IPS-20b (cell line): ENCODE data around the gene SELENOW.
"Not testable (repeated sequence)": the region's sequence is repeated elsewhere in the genome, so short reads cannot be mapped to it uniquely, and the experiment has no call there.

Experiments used
- H3K27ac ChIP-seq: one replicate; pipeline ENCODE4 v1.5.1; 2013; ENCODE audit warnings: low read length
- H3K27me3 ChIP-seq: 2 replicates; pipeline ENCODE4 v1.6.1; 2013; ENCODE audit warnings: mild to moderate bottlenecking, low read length, inconsistent platforms; ENCODE audit not compliant: insufficient read depth
- H3K36me3 ChIP-seq: 2 replicates; pipeline ENCODE4 v1.6.1; 2013; ENCODE audit warnings: low read depth, mild to moderate bottlenecking, inconsistent platforms, low read length, moderate library complexity; ENCODE audit not compliant: insufficient read depth
- H3K4me1 ChIP-seq: 2 replicates; pipeline ENCODE4 v1.6.1; 2013; ENCODE audit warnings: mild to moderate bottlenecking, control low read depth, inconsistent platforms, low read length, moderate library complexity; ENCODE audit not compliant: insufficient read depth
- H3K4me3 ChIP-seq: 2 replicates; pipeline ENCODE4 v1.5.1; 2013; ENCODE audit warnings: mild to moderate bottlenecking, low read length, inconsistent platforms
- H3K9ac ChIP-seq: 2 replicates; pipeline ENCODE4 v1.6.1; 2013; ENCODE audit warnings: low read depth, mild to moderate bottlenecking, inconsistent platforms, low read length, moderate library complexity
- H3K9me3 ChIP-seq: 2 replicates; pipeline ENCODE4 v1.6.1; 2013; ENCODE audit warnings: mild to moderate bottlenecking, low read depth, low read length, inconsistent platforms; ENCODE audit not compliant: insufficient read depth

The SELENOW gene

GRCh38 chr19:47792616-47793015 is 14.1 kb downstream of the SELENOW start:
- Histone ChIP-seq H3K27me3 (no peaks in the 10 kb centered on the region), H3K4me1 (0 out of 2 replicates have a peak, but pooled peaks cover 4% of the 10 kb centered on the region), H3K4me3 (no peak overlapping the region), H3K9ac (no peak overlapping the region), H3K36me3 (no peaks in the 10 kb centered on the region), H3K27ac (no peak overlapping the region), H3K9me3 (0 out of 2 replicates have a peak, but pooled peaks cover 5% of the 10 kb centered on the region)

GRCh38 chr19:47794526-47794925 is 16.0 kb downstream of the SELENOW start:
- no peak overlapping the region for H3K27ac ChIP-seq
- H3K36me3 ChIP-seq, result no peaks in the 10 kb centered on the region
- 0 out of 2 replicates have a peak, but pooled peaks cover 5% of the 10 kb centered on the region for H3K9me3 ChIP-seq
- H3K27me3 ChIP-seq, result no peaks in the 10 kb centered on the region
- H3K4me3 ChIP-seq, result no peak overlapping the region
- 0 out of 2 replicates have a peak, but pooled peaks cover 4% of the 10 kb centered on the region for H3K4me1 ChIP-seq
- H3K9ac ChIP-seq, result no peak overlapping the region

- Histone ChIP-seq H3K27ac (no peak overlapping the region), H3K9me3 (0 out of 2 replicates have a peak, but pooled peaks cover 14% of the 10 kb centered on the region), H3K36me3 (no peaks in the 10 kb centered on the region), H3K9ac (no peak overlapping the region), H3K27me3 (no peaks in the 10 kb centered on the region), H3K4me1 (no peaks in the 10 kb centered on the region), H3K4me3 (no peak overlapping the region)
These were observed 18.3 kb downstream of the SELENOW start for GRCh38 chr19:47796785-47797184.

- no peaks in the 10 kb centered on the region for H3K27me3 ChIP-seq
- no peaks in the 10 kb centered on the region for H3K36me3 ChIP-seq
- no peak overlapping the region for H3K4me3 ChIP-seq
- H3K4me1 ChIP-seq, result no peaks in the 10 kb centered on the region
- no peak overlapping the region for H3K27ac ChIP-seq
- no peak overlapping the region for H3K9ac ChIP-seq
- 0 out of 2 replicates have a peak, but pooled peaks cover 9% of the 10 kb centered on the region for H3K9me3 ChIP-seq
These were observed 19.7 kb downstream of the SELENOW start for GRCh38 chr19:47797996-47798903.

GRCh38 chr19:47798904-47799266 is 20.4 kb downstream of the SELENOW start:
- Histone ChIP-seq H3K27ac (no peak overlapping the region), H3K27me3 (no peaks in the 10 kb centered on the region), H3K4me1 (no peaks in the 10 kb centered on the region), H3K9ac (no peak overlapping the region), H3K4me3 (no peak overlapping the region), H3K36me3 (no peaks in the 10 kb centered on the region), H3K9me3 (0 out of 2 replicates have a peak, but pooled peaks cover 9% of the 10 kb centered on the region)

GRCh38 chr19:47801270-47801669 is 22.8 kb downstream of the SELENOW start:
- H3K36me3 ChIP-seq, result no peaks in the 10 kb centered on the region
- H3K27ac ChIP-seq, result no peak overlapping the region
- H3K9ac ChIP-seq, result no peak overlapping the region
- H3K4me1 ChIP-seq, result no peaks in the 10 kb centered on the region
- no peaks in the 10 kb centered on the region for H3K27me3 ChIP-seq
- no peak overlapping the region for H3K4me3 ChIP-seq
- H3K9me3 ChIP-seq, result 0 out of 2 replicates have a peak, but pooled peaks cover 9% of the 10 kb centered on the region

- no peak overlapping the region for H3K9ac ChIP-seq
- no peak overlapping the region for H3K27ac ChIP-seq
- H3K4me3 ChIP-seq, result no peak overlapping the region
- 0 out of 2 replicates have a peak, but pooled peaks cover 9% of the 10 kb centered on the region for H3K9me3 ChIP-seq
- no peaks in the 10 kb centered on the region for H3K36me3 ChIP-seq
- H3K27me3 ChIP-seq, result no peaks in the 10 kb centered on the region
- H3K4me1 ChIP-seq, result no peaks in the 10 kb centered on the region
These were observed 24.1 kb downstream of the SELENOW start for GRCh38 chr19:47802521-47803043.

- H3K9me3 ChIP-seq, H3K27me3 ChIP-seq, H3K9ac ChIP-seq, H3K27ac ChIP-seq, H3K4me3 ChIP-seq, H3K36me3 ChIP-seq, H3K4me1 ChIP-seq: not testable (repeated sequence)
These were observed 24.6 kb downstream of the SELENOW start for GRCh38 chr19:47803148-47803547.

- H3K27me3 ChIP-seq, H3K9ac ChIP-seq, H3K36me3 ChIP-seq, H3K4me3 ChIP-seq, H3K27ac ChIP-seq, H3K4me1 ChIP-seq, H3K9me3 ChIP-seq: not testable (repeated sequence)
These were observed 25.2 kb downstream of the SELENOW start for GRCh38 chr19:47803671-47804070.

GRCh38 chr19:47804451-47804850 is 25.9 kb downstream of the SELENOW start, which contains the start of gene TPRX1:
TSS of gene TPRX1 (minus strand) at chr19:47804551. CDS start at chr19:47804539, 12 bp downstream.
- not testable (repeated sequence) for H3K4me3 ChIP-seq, H3K27ac ChIP-seq, H3K4me1 ChIP-seq, H3K27me3 ChIP-seq, H3K9me3 ChIP-seq, H3K36me3 ChIP-seq, H3K9ac ChIP-seq

- 0 out of 2 replicates have a peak, but pooled peaks cover 9% of the 10 kb centered on the region for H3K9me3 ChIP-seq
- H3K36me3 ChIP-seq, result no peaks in the 10 kb centered on the region
- H3K27ac ChIP-seq, result no peak overlapping the region
- H3K4me3 ChIP-seq, result no peak overlapping the region
- H3K4me1 ChIP-seq, result no peaks in the 10 kb centered on the region
- no peak overlapping the region for H3K9ac ChIP-seq
- H3K27me3 ChIP-seq, result no peaks in the 10 kb centered on the region
These were observed 26.8 kb downstream of the SELENOW start for GRCh38 chr19:47805313-47805712.

GRCh38 chr19:47806435-47806834 is 27.9 kb downstream of the SELENOW start:
- Histone ChIP-seq H3K9me3 (0 out of 2 replicates have a peak, but pooled peaks cover 3% of the 10 kb centered on the region), H3K4me1 (no peaks in the 10 kb centered on the region), H3K9ac (no peak overlapping the region), H3K36me3 (no peaks in the 10 kb centered on the region), H3K27me3 (no peaks in the 10 kb centered on the region), H3K4me3 (no peak overlapping the region), H3K27ac (no peak overlapping the region)
